Astrocyte of the spinal cord (primary cell): ENCODE data around the gene RARRES2.

Experiments
- DNase-seq: peaks from one replicate; pipeline ENCODE4 v3.0.0; 2011; ENCODE audit warnings: low read depth, low spot score
- H3K4me3 ChIP-seq: 2 replicates; pipeline ENCODE4 v1.5.1; 2011; ENCODE audit warnings: low read depth, mild to moderate bottlenecking, low read length, moderate library complexity
- CTCF ChIP-seq: IDR thresholded peaks from 2 replicates; pipeline ENCODE4 v1.5.1; 2012; ENCODE audit warnings: low read depth, mild to moderate bottlenecking, low read length, inconsistent platforms
- in situ Hi-C: cut with HindIII; loops from 2 replicates; pipeline ENCODE4 v1.10.0; 2017; ENCODE audit warnings: low sequenced_read_pairs

The RARRES2 gene

GRCh38 chr7:150333659-150334058 is 7.8 kb downstream of the RARRES2 start:
- DNase-seq = no peak
- H3K4me3 ChIP-seq = no peak overlapping the region
- TF ChIP-seq CTCF = no peak
- in situ Hi-C loops = no loop called here

GRCh38 chr7:150332852-150333635 is 8.4 kb downstream of the RARRES2 start:
- no peak for TF ChIP-seq CTCF
- H3K4me3 ChIP-seq = no peak overlapping the region
- no peak for DNase-seq
- in situ Hi-C loops = no loop called here

- no peak for TF ChIP-seq CTCF
- in situ Hi-C loops = no loop called here
- H3K4me3 ChIP-seq = no peak overlapping the region
- DNase-seq = no peak
Measured at GRCh38 chr7:150330211-150330885, 11.1 kb downstream of the RARRES2 start.

GRCh38 chr7:150329331-150330120 is 11.9 kb downstream of the RARRES2 start:
- TF ChIP-seq CTCF = no peak
- no peak overlapping the region for H3K4me3 ChIP-seq
- in situ Hi-C loops = no loop called here
- no peak for DNase-seq

- no peak for TF ChIP-seq CTCF
- no peak for DNase-seq
- in situ Hi-C loops = no loop called here
- H3K4me3 ChIP-seq = no peak overlapping the region
Measured at GRCh38 chr7:150327308-150327707, 14.1 kb downstream of the RARRES2 start.

GRCh38 chr7:150326657-150327268 is 14.7 kb downstream of the RARRES2 start:
- in situ Hi-C loops = no loop called here
- TF ChIP-seq CTCF = no peak
- H3K4me3 ChIP-seq = no peak overlapping the region
- no peak for DNase-seq
